OCI-LY7 (cell line): ENCODE measurements around the gene FOXJ3.
"Not testable (repeated sequence)": the region's sequence is repeated elsewhere in the genome, so short reads cannot be mapped to it uniquely, and the experiment has no call there.

Experiments
- EZH2phosphoT487 ChIP-seq: fragments of 200-600 bp; sonication (generic); IDR thresholded peaks from 2 replicates; pipeline ENCODE4 v1.6.1; 2018; ENCODE audit warnings: low read depth, borderline replicate concordance, mild to moderate bottlenecking, mixed run types, antibody characterized with exemption, low read length, moderate library complexity, mixed read lengths
- TF ChIP-seq, protein P1 (sequence below): fragments of 200-600 bp; sonication (generic); conservative IDR thresholded peaks from 2 replicates; pipeline ENCODE4 v1.5.1; 2014; ENCODE audit warnings: mild to moderate bottlenecking, antibody characterized with exemption, low read length, moderate library complexity, mixed read lengths

DNA sequence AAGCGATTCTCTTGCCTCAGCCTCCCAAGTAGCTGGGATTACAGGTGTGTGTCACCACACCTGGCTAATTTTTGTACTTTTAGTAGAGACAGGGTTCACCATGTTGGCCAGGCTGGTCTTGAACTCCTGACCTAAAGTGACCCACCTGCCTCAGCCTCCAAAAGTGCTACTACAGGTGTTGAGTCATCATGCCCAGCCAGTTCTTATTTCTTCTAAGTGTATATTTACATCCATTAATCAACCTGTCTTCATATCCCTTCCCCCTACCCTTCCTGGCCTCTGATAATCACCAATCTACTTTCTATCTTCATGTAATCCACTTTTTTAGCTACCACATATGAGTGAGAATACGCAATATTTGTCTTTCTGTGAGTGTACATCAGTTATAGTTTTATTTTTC lies 128.1 kb downstream of the FOXJ3 start:
- TF ChIP-seq, protein P1, sequence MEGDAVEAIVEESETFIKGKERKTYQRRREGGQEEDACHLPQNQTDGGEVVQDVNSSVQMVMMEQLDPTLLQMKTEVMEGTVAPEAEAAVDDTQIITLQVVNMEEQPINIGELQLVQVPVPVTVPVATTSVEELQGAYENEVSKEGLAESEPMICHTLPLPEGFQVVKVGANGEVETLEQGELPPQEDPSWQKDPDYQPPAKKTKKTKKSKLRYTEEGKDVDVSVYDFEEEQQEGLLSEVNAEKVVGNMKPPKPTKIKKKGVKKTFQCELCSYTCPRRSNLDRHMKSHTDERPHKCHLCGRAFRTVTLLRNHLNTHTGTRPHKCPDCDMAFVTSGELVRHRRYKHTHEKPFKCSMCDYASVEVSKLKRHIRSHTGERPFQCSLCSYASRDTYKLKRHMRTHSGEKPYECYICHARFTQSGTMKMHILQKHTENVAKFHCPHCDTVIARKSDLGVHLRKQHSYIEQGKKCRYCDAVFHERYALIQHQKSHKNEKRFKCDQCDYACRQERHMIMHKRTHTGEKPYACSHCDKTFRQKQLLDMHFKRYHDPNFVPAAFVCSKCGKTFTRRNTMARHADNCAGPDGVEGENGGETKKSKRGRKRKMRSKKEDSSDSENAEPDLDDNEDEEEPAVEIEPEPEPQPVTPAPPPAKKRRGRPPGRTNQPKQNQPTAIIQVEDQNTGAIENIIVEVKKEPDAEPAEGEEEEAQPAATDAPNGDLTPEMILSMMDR = not testable (repeated sequence)
- TF ChIP-seq EZH2phosphoT487 = not testable (repeated sequence)
